T-helper 22 cell (primary cell): ENCODE results near the gene SPG21.
"Not testable (repeated sequence)": the region's sequence is repeated elsewhere in the genome, so short reads cannot be mapped to it uniquely, and the experiment has no call there.

Source experiments
- DNase-seq: peaks from one replicate; pipeline ENCODE4 v3.0.0-alpha.2; 2020; ENCODE audit warnings: low read depth

SPG21 gene, protein sequence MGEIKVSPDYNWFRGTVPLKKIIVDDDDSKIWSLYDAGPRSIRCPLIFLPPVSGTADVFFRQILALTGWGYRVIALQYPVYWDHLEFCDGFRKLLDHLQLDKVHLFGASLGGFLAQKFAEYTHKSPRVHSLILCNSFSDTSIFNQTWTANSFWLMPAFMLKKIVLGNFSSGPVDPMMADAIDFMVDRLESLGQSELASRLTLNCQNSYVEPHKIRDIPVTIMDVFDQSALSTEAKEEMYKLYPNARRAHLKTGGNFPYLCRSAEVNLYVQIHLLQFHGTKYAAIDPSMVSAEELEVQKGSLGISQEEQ

DNA sequence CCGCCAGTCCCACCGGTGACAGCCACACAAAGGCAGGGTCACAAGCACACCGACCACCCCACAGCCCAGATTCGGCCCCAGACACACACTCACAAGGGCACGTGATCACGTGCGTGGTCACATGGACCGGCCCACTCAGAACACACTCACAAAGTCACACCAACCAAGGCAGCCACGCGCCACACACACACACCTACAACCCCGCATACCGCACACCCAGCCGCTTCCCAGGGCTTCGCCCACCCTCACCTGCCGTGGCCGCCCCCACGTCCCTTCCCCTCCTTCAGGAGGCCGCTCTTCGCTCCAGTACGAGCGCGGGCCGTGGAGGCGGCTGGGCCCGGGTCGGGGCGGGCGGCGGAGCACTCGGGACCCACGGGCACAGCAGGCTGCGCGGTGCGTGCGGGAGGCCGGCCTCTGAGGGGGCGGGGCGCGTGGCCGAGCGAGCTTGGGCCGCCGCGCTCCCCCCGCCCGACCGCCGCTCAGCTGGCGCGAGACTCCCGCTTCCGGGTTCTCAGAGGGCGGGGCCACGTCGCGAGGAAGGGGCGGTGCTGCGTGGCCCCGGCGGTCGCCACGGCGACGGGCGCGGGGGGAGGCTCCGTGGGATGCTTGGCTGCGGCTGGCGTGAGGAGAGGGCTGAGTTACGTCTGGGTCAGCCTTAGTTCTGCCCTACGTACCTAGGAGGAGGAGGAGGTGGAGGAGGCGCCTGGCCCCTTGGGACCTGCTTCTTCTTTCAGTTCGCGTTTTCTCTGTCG is at the start of gene SPG21:
SPG21 (minus strand) TSS at position 499 of the 752 bp plus-strand sequence. CDS start 6,345 bp downstream, outside the sequence.
- peak; percentile 83 for DNase-seq

DNA sequence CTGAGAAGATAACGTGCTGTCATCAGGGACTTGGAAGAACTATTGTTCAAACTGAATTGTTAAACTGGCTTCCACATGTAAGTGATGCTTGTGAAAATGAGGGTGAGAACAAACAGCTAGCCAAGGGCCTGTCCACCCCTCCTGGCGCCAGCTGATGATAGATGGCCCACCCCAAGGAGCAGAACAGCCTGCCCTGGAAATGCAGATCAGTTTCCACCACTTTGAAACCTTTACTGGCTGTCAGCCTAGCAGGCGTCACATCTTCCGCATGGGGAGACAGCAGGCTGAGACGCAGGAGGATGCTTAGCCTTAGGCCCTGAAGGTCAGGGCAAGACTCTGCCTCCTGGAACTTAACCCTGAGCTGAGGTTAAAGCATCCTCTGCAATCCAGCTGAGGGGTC is 49.1 kb upstream of the SPG21 start:
- no peak for DNase-seq

DNA sequence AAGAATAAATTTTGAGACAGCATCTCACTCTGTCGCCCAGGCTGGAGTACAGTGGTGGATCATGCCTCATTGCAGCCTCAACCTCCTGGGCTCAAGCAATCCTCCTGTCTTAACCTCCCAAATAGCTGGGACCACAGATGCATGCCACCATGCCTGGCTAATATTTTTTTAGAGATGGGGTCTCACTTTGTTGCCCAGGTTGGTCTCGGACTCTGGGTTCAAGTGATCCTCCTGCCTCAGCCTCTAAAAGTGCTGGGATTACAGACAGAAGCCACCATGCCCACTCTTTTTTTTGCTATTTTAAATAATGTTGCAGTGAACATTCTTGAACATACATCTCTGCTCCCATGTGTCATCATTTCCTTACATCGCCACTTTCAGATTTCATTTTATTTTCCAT is 48.7 kb upstream of the SPG21 start:
- no peak for DNase-seq

DNA sequence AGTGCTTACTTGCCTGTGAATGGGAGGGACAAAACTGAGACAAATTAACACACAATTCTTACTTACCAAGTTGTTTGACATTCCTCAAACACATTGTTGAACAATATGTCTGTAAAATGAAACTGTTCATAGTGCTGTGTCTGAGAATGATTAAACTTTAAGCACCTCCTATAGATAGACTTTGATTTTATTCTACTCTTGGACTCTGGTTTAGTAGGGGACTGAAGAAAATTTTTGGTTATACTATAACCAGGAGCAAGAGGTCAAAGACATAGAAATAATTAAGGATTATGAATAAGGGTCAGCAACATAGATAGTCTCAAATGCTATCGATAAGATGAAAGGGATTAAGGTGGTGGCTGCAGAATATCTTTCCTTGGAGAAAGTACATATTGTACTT is 47.6 kb upstream of the SPG21 start:
- DNase-seq = no peak

DNA sequence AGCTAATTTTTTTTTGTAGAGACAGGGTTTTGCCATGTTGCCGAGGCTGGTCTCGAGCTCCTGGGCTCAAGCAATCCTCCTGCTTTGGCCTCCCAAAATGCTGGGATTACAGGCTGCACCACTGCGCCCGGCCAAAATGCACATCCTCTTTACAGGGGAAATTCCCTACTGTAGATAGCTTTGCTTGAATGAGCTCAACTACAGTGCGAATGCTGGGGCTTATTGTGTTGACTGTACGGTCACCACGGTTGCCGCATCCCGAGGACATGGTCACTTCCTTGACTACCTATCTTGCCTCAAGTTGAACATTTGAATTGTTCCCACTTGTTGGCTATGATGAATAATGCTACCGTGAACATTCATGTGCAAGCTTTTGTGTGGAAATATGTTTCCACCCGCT is 45.0 kb upstream of the SPG21 start:
- no peak for DNase-seq

DNA sequence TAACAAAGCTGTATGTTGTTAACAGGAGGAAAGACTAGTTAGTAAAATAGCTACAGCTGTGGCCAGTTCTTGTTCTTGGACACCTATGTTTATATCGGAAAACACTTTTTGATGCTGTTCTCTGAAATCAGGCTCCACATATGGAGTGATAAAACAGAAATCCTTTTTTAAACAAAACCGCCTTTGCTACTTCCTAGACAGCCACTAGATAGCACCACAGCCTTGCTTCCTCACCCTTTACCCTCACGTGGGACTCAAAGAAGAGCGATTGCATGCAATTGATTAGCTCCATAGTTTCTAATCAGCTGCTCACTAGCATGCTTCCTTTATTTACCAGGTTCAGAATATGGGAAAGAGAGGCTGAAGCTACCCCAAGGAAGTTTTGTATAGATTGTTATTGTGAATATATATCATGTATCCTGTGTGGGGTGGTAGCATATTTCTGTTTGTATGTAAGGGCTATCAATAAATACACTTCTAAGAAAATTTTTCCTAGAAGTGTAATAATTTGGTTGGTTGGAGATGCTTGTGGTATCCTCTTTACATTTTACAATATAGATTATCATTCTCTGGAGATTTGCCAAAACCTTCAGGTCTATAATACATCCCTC is 44.0 kb upstream of the SPG21 start:
- DNase-seq = no peak

DNA sequence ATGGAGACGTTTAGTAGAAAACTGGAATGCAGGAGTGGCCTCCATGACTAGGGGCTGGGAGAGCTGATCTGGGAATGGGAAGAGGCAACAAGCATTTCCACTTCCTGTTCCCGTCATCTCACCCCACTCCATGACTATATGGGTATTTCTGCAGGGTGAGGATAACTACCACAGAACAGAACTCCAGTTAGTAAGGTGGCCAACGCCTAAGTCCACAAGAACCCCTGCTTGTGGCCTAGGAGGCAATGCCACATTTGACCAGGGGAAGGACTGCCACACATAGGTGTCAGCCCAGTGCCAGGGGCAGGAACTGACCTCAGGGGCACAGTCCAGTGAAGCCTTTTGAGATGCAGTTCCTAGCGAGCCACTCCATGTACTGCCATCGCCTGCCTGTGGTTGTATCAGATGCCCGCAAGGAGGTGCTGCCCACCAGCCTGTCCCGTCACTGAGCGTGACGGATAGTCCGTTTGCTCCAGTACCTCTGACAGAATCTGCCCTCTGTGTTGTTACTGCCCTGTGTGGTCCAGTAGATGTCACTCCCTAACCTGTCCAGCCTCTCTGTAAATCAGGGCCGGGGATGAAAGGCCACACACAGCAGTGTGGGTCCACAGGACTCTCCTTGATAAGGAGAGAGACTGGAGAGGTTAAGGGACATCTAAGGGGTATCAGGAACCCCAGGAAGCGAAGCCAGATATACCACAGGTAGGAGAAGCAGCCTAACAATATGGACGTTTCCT is 43.3 kb upstream of the SPG21 start:
- no peak for DNase-seq

DNA sequence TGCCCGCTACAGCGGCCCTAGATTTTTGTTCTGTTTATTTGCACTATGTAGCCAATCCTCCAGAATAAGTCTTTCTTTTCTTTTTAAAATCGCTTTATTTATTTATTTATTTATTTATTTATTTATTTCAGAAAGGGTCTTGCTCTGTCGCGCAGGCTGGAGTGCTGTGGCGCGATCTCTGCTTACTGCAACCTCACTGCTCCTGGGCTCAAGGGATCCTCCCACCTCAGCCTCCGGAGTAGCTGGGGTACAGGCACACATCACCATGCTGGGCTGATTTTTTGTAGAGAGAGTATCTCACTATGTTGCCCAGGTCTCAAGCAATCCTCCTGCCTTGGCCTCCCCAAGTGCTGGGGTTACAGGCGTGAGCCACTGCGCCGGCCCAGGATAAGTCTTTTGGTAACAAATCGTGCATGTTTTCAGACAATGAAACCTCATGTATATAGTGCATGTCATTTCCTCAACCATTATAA is 40.1 kb upstream of the SPG21 start:
- no peak for DNase-seq

DNA sequence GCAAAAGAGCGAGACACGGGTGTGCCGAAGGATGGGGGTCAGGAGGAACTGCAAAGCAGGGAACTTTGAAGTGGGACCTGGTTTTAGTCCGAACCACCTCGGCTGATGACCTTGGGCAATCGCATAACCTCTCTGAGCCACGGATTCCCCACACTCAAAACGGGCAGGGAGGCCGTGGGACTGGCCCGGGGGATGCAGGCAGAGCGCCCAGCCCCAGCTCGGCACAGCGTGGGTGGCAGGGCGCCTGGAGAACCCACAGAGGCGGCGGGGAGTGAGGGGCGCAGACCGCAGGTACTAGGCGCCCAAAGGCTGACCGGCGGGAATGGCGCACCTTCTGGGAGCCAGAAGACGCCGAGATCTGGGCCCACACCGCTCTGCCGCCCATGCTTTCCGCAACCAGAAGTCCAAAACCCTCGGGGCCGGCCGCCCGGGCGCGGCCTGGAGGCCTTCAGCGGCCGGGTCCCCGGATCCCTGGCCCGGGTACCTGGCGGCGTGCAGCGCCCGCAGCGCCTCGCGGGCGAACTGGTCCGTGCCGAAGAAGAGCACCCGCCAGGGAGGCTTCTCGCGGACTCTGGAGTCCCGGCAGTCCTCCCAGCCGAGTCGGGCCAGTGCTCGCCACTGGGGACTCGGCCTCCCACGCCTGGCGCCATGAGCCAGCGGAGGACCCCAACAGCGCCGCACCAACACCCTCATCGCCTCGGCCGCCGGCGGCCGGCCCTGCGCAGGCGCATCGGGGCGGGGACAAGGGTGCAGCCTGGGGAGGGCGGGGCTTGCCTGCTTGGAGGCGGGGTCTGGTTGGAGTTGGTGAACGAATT is 39.4 kb upstream of the SPG21 start, which contains the start of gene MTFMT:
MTFMT (minus strand) TSS at position 719 of the 815 bp plus-strand sequence; CDS start at position 693, 26 bp downstream.
- DNase-seq = peak; percentile 81

DNA sequence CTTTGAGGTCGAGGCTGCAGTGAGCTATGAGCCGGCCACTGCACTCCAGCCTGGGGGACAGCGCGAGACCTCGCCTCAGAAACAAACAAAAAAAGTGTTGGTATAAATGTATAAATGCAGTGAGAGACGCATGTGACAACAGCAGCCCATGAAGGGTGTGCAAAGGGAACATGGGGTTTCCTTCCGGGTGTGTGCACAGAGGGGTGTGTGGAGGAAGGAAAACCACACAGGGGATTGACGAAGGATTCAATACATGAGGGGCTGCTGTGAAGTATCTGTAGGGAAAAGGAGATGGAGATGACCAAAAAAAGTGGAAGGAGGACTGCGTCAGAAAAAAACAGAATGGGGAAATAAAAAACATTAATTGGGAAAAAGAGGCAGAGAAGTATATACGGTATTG is 38.6 kb upstream of the SPG21 start:
- no peak for DNase-seq

DNA sequence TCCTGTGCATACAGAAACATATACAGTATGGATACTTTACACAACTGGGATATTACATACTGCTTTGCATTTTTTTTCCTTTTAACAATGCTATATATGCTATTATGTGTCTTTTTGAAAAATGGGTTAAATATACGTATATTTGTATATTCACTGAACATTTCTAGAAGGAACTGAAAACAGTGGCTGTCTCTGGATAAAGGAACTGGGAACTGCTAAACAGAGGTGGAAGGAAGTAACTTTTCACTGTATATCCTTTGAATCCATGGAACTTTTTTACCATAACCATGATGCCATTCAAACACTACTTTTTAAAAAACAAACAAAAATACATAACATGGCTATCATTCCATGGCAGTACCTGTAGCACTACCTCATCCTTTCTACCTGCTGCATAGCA is 37.9 kb upstream of the SPG21 start:
- DNase-seq = no peak

DNA sequence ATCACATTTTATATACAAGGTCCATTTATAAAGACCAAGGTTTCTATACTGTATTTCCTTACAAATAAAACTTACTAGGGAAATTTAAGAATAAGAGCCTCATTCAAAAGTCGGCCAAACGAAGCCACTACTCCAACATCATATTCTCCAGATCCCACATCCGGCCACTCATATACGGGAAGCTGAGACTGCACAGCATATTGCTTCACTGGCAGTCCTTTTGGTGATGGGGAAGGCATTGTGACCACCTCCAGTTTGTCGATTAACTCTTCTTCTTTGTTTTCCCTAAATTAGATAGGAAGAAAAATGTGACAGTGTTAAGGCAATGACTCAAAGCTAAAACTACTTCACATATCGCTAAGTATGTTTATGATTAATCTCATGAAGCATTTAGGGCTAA is 37.0 kb upstream of the SPG21 start:
- DNase-seq = no peak

DNA sequence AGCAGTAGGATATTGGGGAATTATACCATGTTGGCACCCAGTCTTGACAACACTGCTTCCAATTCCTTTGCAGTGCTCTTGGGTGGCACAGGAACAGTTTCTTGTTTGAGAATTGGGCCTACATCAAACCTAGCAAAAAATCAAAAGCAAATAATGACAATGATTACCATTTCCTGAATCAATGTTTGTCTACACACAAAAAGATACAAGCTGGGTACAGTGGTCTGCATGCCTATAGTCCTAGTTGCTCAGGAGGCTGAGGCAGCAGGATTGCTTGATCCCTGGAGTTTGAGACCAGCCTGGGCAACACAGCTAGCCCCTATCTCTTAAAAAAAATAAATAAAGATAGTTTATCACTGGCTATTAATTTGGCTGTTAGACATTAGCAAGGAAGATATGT is 31.8 kb upstream of the SPG21 start:
- no peak for DNase-seq

DNA sequence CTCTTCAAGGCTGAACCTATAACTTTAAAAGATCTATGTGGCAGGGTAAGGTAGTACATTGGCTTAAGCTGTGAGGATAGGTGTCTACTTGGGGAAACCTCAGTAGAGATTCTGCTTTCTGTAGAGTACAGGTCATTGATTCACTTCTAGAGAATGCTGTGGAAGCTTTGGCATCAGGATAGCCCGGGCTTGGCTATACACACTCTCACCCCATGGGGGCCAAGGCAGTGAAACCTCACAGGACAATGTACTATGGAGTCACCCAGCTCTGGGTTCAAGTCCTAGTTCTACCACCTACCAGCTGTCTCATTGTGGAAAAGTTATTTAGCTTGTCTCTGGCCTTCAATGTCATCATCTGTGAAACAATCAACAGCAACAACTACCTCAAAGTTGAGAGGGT is 30.7 kb upstream of the SPG21 start:
- no peak for DNase-seq

DNA sequence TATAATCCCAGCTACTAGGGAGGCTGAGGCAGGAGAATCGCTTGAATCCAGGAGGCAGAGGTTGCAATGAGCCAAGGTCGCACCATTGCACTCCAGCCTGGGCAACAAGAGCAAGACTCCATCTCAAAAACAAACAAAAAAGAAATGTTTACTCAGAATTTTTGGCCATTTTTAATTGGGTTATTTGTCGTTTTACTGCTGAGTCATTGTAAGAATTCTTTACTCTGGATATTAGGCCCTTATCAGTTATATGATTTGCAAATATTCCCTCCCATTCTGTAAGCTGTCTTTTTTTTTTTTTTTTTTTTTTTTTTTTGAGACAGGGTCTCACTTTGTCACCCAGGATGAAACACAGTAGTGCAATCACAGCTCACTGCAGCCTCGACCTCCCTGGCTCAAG is 21.5 kb upstream of the SPG21 start:
- not testable (repeated sequence) for DNase-seq

DNA sequence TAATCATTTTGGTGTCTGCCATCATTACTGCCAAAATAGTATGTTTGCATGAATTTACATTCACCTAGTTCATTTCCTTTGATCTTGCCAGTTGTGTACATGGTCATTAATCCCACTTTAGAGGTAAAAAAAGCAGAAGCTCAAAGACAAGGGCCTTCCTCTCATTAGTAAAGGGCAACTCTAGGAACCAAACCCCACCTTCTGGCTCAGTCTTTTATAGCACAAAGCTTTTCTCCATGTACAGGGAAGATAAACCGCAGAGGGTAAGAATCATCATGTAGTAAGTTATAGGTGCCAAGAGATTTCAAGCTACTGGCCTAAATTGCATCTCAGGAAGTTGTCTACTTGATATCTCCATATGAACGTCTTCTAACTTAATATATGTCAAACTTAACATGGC is 19.3 kb upstream of the SPG21 start:
- DNase-seq = no peak

DNA sequence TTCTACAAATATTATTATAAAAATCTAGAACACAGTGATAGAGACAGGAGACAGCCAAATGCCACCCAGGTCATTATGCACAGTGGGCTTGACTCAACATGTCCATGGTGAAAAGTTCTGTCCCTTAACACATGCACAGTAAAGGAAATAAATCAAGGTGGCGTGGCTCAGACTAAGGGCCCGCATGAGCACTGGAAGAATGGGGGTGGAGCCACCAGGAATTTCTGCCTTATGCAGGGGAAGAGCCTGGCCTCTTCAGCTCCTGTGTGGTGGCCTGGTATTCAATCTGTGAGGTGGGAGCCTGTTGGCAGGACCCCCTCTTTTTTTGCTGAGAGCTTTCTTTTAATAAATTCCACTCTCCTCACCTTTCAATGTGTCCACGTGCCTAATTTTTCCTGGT is 17.2 kb upstream of the SPG21 start:
- no peak for DNase-seq

DNA sequence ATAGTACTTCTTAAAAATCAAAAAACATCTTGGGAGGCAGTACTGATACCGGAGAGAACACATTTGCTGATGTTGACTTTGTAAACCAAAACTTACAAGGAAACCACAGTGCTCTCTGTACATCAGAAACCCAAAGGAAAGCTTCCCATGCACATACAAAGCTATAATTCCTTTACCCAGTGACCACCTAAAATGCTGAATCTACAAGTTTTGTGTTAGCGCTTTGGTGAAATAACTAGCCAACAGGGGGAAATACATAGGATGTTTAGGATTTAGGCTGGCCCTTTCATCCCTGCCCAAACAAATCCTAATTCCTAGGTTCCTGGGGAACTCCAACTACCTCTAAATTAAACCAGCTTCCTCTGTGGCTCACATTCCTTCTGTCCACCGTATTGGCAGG is 15.3 kb upstream of the SPG21 start:
- no peak for DNase-seq

DNA sequence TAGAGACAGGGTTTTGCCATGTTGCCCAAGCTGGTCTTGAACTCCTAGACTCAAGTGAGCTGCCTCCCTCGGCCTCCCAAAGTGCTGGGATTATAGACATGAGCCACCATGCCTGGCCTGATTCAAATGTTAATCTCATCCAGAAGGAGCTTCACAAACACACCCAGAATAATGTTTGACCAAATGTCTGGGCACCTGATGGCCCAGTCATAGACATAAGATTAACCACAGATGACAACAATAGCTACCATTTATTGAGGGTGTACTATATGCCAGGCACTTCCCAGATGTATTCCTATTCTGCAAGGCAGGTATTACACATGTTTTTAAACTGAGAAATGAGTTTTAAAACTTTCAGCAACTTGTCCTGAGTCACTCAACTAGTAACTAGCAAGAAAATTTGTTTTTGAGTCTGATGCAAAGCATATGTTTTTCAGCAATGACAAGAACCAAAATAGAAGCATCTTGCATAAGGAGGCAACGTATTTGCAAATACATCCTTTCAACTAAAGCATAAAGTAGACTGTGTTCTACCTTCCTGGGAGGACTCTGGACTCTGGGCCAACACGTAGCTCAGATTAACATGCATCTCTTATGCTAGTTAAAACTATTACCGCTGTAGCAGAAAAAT is 8.1 kb upstream of the SPG21 start:
- no peak for DNase-seq

DNA sequence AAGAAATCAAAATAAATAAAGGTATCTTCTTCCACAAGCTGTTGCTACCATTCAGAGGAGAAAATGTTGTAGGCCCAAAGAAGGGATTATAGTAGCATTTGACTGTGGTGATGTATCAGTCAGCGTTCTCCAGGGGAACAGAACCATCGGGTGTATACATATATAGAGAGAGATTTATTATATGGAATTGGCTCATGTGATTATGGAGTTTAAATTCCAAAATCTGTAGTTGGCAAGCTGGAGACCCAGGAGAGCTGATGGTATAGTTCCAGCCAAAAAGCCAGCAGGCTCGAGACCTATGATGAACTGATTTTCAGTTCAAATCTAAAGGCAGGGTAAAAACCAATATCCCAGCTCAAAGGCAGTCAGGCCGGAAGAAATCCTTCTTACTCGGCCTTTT is 7.4 kb upstream of the SPG21 start:
- DNase-seq = no peak

DNA sequence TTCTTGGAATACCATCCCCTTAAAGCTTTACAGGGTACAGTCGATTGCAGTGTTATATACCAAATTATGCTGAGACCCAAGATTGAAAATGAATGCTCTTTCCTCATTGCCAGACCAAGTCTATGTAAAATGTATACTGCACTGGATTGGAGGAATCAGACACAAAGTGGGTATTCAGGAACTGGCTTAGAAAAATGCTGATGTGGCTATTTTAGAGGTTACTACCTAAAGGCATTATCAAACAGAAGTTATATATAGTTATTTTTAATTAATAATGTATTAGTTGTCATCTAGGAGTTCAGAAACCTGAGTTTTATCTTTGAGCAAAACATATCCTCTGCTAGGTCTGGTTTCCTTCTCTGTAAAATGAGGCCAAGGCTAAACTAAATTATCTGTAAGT is 3.6 kb upstream of the SPG21 start:
- DNase-seq = no peak
